ENCODE results near the gene CERS5.

CERS5 gene

GRCh38 chr12:50110762-50111351 lies 56.3 kb downstream of the CERS5 start:
- Histone ChIP-seq H3K4me3 (ENCODE audit: severe bottlenecking) (no peak overlapping the region), H3K4me1 (ENCODE audit: insufficient read depth, poor library complexity, severe bottlenecking) (peaks cover 13% of the 10 kb centered on the region), H3K36me3 (ENCODE audit: low read depth) (no peaks in the 10 kb centered on the region), H3K27ac (ENCODE audit: poor library complexity, severe bottlenecking) (peak overlapping the region; percentile 47), H3K27me3 (ENCODE audit: insufficient read depth, poor library complexity, severe bottlenecking) (no peaks in the 10 kb centered on the region), H3K9me3 (ENCODE audit: severe bottlenecking) (no peaks in the 10 kb centered on the region)
- ATAC-seq (ENCODE audit: low read depth) (no peak), DNase-seq (ENCODE audit: low spot score) (no peak)
- TF ChIP-seq, protein P1, sequence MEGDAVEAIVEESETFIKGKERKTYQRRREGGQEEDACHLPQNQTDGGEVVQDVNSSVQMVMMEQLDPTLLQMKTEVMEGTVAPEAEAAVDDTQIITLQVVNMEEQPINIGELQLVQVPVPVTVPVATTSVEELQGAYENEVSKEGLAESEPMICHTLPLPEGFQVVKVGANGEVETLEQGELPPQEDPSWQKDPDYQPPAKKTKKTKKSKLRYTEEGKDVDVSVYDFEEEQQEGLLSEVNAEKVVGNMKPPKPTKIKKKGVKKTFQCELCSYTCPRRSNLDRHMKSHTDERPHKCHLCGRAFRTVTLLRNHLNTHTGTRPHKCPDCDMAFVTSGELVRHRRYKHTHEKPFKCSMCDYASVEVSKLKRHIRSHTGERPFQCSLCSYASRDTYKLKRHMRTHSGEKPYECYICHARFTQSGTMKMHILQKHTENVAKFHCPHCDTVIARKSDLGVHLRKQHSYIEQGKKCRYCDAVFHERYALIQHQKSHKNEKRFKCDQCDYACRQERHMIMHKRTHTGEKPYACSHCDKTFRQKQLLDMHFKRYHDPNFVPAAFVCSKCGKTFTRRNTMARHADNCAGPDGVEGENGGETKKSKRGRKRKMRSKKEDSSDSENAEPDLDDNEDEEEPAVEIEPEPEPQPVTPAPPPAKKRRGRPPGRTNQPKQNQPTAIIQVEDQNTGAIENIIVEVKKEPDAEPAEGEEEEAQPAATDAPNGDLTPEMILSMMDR (IDR thresholded peaks at IDR 0.05; ENCODE audit: poor library complexity, severe bottlenecking), result no peak

DNA sequence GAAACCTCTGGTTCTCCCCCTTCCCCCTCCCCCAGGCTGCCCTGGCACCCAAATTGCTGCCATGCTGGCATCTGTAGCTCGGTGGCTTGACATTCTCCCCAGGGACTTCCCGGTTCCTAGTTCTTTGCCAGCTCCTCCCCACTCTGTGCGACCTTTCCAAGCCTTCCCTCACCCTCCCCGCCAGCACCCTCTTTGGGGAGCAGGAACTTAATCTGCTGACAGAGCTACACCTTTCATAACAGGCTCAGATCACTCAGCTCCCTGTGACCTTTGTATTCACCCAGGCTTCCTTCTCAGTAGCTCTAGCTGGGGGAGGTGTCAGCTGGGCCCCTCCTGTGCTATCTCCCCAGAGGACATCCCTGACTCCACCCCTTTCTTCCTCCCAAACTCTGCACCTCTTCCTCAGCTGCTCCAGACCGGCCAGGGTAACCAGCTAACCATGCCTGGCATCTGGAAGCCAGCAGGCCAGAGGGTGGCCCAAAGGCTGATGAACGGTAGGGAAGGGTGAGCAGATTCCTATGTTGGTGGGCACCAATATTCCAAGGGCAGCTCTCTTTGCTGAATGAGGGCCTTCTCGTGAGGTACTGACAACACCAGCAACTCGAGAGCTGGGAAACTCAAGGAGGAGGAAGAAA lies 56.9 kb downstream of the CERS5 start:
- Histone ChIP-seq H3K27ac (ENCODE audit: poor library complexity, severe bottlenecking) (peak overlapping the region; percentile 47), H3K36me3 (ENCODE audit: low read depth) (no peaks in the 10 kb centered on the region), H3K4me3 (ENCODE audit: severe bottlenecking) (no peak overlapping the region), H3K27me3 (ENCODE audit: insufficient read depth, poor library complexity, severe bottlenecking) (no peaks in the 10 kb centered on the region), H3K9me3 (ENCODE audit: severe bottlenecking) (no peaks in the 10 kb centered on the region), H3K4me1 (ENCODE audit: insufficient read depth, poor library complexity, severe bottlenecking) (peaks cover 13% of the 10 kb centered on the region)
- DNase-seq (ENCODE audit: low spot score), result no peak
- ATAC-seq (ENCODE audit: low read depth), result no peak
- TF ChIP-seq, protein P1 (IDR thresholded peaks at IDR 0.05; ENCODE audit: poor library complexity, severe bottlenecking), result no peak

DNA sequence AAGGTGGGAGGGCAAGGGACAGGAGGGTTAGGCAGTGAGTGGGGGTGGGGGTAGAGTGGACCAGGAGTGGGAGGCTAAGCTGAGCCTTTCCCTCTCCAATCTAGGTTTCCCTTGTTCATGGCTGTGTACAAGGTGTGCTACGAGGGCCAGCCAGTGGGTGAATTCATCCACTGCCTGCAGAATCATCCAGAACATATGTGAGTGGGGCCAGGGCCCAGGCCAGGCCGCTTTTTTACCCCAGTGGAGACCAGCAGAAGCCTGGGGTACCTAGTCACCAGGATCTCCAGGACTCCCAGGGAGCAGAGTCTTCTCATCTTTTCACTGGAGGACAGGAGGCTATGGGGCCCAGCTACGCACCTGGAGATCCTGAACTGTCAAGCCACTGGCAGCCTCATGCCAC lies 57.9 kb downstream of the CERS5 start:
- no peak for ATAC-seq (ENCODE audit: low read depth)
- TF ChIP-seq, protein P1 (IDR thresholded peaks at IDR 0.05; ENCODE audit: poor library complexity, severe bottlenecking), result no peak
- Histone ChIP-seq H3K36me3 (ENCODE audit: low read depth) (no peaks in the 10 kb centered on the region), H3K27me3 (ENCODE audit: insufficient read depth, poor library complexity, severe bottlenecking) (no peaks in the 10 kb centered on the region), H3K9me3 (ENCODE audit: severe bottlenecking) (no peaks in the 10 kb centered on the region), H3K27ac (ENCODE audit: poor library complexity, severe bottlenecking) (no peak overlapping the region), H3K4me1 (ENCODE audit: insufficient read depth, poor library complexity, severe bottlenecking) (peaks cover 13% of the 10 kb centered on the region), H3K4me3 (ENCODE audit: severe bottlenecking) (no peak overlapping the region)
- DNase-seq (ENCODE audit: low spot score), result no peak

GRCh38 chr12:50107416-50108268 lies 59.5 kb downstream of the CERS5 start:
- Histone ChIP-seq H3K27ac (ENCODE audit: poor library complexity, severe bottlenecking) (no peak overlapping the region), H3K36me3 (ENCODE audit: low read depth) (no peaks in the 10 kb centered on the region), H3K4me1 (ENCODE audit: insufficient read depth, poor library complexity, severe bottlenecking) (peaks cover 13% of the 10 kb centered on the region), H3K9me3 (ENCODE audit: severe bottlenecking) (no peaks in the 10 kb centered on the region), H3K27me3 (ENCODE audit: insufficient read depth, poor library complexity, severe bottlenecking) (no peaks in the 10 kb centered on the region), H3K4me3 (ENCODE audit: severe bottlenecking) (no peak overlapping the region)
- TF ChIP-seq, protein P1 (IDR thresholded peaks at IDR 0.05; ENCODE audit: poor library complexity, severe bottlenecking), result no peak
- ATAC-seq (ENCODE audit: low read depth), result no peak
- no peak for DNase-seq (ENCODE audit: low spot score)
